ENCODE results near the gene SLC29A4. TPM values are rescaled to one million over a fixed set of nuclear protein-coding genes. Genes with fewer than 3 reads are reported as not detected.

The SLC29A4 gene
- total and polyA plus RNA-seq, 2 of the 13 experiments (the other 11 are each of a cell fraction or from before 2014, with no cell fraction given): 29.7 to 31.7 TPM

DNA sequence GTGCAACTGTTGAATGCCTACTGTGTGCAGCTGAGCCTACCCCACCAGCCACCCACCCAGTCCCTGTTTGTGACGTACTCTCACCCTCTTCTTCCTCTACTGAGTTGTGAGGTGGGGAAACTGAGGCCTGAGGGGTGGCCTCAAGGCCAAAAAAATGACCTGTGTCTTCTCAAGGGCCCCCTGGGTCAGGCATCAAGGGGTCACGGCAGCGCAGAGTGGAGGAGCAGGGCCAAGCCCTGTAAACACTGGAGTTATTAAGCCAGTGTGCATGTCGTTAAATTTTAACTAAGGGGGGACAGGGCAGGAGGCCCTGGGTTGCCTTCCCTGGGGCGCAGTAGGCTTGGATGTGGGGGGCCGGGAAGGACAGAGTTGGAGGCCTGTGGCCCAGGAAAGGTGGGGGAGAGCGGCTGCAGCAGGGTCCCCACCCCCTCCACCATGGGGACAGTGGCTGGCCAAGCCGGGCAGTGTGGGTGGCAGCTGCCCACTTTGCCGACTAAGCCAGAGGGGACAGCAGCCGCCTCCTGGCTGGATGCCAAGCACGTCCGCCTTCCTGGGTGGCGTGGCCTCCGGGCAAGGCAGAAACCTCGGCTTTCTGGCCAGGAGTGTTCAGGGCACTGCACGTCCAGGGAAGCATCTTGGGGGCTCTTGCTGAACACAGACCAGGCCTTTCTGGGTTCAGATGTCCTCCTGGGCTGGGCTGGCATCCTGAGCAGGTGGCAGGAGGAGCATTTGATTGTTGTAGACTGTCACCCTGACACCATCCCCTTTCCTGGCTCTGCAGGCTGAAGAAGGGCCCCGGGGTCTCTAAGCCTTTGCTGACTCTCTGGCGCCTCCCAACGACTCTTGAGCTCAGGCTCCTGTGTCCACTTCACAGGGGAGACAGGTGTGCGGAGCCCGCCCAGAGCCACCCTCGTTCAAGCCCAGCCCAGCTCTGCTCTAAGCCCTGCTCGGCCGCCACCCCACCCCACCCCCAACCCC lies 1.9 kb downstream of the SLC29A4 start (continued):
- TF ChIP-seq ARID5B (CRISPR knock-in tag; IDR thresholded peaks at IDR 0.05) (peak; percentile 73), RFXAP (CRISPR knock-in tag; IDR thresholded peaks at IDR 0.05; ENCODE audit: borderline replicate concordance) (peak; percentile 57; the same call in 1 of the 2 replicates), ZBTB38 (CRISPR knock-in tag; IDR thresholded peaks at IDR 0.05) (peak; percentile 58; the same call in 1 of the 2 replicates), TAF1 (CRISPR knock-in tag; IDR thresholded peaks at IDR 0.05) (peak; percentile 47; the same call in 1 of the 2 replicates), ZNF598 (CRISPR knock-in tag; IDR thresholded peaks at IDR 0.05; ENCODE audit: borderline replicate concordance) (0 out of 2 replicates have a peak, but pooled peaks have one; percentile 32), ARNT2 (CRISPR knock-in tag; IDR thresholded peaks at IDR 0.05; ENCODE audit: low read depth) (peak; percentile 69; the same call in 1 of the 2 replicates), ZNF766 (CRISPR knock-in tag; IDR thresholded peaks at IDR 0.05; ENCODE audit: borderline replicate concordance) (peak; percentile 33; the same call in 1 of the 2 replicates), ATF1 (CRISPR knock-in tag; IDR thresholded peaks at IDR 0.05) (no peak), RAD21 (CRISPR knock-in tag; IDR thresholded peaks at IDR 0.05) (peak; percentile 63), NBN (conservative IDR thresholded peaks at IDR 0.05) (no peak), ZNF331 (CRISPR knock-in tag; IDR thresholded peaks at IDR 0.05) (peak; percentile 57; the same call in 1 of the 2 replicates), ZNF503 (CRISPR knock-in tag; IDR thresholded peaks at IDR 0.05) (peak; percentile 53; the same call in 1 of the 2 replicates), SP5 (CRISPR knock-in tag; IDR thresholded peaks at IDR 0.05; ENCODE audit: borderline replicate concordance, low read depth) (peak; percentile 61; the same call in 1 of the 2 replicates), SP2 (CRISPR knock-in tag; IDR thresholded peaks at IDR 0.05) (no peak), KDM6A (CRISPR knock-in tag; IDR thresholded peaks at IDR 0.05; ENCODE audit: low read depth) (peak; percentile 65), IKZF1 (IDR thresholded peaks at IDR 0.05) (no peak)
- TF ChIP-seq, protein P1, sequence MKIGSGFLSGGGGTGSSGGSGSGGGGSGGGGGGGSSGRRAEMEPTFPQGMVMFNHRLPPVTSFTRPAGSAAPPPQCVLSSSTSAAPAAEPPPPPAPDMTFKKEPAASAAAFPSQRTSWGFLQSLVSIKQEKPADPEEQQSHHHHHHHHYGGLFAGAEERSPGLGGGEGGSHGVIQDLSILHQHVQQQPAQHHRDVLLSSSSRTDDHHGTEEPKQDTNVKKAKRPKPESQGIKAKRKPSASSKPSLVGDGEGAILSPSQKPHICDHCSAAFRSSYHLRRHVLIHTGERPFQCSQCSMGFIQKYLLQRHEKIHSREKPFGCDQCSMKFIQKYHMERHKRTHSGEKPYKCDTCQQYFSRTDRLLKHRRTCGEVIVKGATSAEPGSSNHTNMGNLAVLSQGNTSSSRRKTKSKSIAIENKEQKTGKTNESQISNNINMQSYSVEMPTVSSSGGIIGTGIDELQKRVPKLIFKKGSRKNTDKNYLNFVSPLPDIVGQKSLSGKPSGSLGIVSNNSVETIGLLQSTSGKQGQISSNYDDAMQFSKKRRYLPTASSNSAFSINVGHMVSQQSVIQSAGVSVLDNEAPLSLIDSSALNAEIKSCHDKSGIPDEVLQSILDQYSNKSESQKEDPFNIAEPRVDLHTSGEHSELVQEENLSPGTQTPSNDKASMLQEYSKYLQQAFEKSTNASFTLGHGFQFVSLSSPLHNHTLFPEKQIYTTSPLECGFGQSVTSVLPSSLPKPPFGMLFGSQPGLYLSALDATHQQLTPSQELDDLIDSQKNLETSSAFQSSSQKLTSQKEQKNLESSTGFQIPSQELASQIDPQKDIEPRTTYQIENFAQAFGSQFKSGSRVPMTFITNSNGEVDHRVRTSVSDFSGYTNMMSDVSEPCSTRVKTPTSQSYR (CRISPR knock-in tag; IDR thresholded peaks at IDR 0.05; ENCODE audit: borderline replicate concordance): no peak; the same call in 1 of the 2 replicates
- TF ChIP-seq, protein P2, sequence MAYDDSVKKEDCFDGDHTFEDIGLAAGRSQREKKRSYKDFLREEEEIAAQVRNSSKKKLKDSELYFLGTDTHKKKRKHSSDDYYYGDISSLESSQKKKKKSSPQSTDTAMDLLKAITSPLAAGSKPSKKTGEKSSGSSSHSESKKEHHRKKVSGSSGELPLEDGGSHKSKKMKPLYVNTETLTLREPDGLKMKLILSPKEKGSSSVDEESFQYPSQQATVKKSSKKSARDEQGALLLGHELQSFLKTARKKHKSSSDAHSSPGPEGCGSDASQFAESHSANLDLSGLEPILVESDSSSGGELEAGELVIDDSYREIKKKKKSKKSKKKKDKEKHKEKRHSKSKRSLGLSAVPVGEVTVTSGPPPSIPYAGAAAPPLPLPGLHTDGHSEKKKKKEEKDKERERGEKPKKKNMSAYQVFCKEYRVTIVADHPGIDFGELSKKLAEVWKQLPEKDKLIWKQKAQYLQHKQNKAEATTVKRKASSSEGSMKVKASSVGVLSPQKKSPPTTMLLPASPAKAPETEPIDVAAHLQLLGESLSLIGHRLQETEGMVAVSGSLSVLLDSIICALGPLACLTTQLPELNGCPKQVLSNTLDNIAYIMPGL (CRISPR knock-in tag; IDR thresholded peaks at IDR 0.05; ENCODE audit: borderline replicate concordance in 1 of 2, low read depth in 1 of 2): peak; percentile 63 to 82; a peak in 3 of 4 replicates
